Measurements from ENCODE around the gene NPAS2. TPM values are rescaled to one million over a fixed set of nuclear protein-coding genes. Genes with fewer than 3 reads are reported as not detected.
A peak's percentile ranks its signal among the peaks of the same experiment; 100 is the strongest.

Gene NPAS2
- total and polyA plus RNA-seq, 2 experiments from 2014 or later = 0.55 to 0.89 TPM

DNA sequence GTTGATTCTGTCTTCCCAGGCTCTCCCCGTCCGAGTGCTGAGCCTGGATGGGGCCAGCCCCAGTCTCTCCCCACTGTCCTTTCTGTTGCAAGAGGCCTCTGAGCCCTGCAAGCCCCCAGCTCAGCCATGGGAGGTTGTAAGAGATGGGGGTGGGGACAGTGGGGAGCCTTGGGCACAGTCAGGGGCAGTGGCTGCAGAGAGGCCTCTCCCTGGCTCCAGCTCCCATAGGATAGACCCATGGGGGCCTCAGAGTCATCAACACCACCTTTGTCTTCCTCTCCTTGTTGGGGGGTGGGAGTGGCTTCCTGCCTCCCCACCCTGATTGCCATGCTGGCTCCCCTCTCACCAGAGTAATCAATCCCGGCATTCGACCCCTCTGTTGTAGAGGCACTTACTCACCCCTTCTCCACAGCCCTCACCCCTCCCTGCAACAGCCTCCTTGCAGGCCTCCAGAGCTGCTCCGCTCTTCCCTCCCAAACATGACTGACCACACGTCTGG is 37.5 kb upstream of the NPAS2 start:
- Histone ChIP-seq H3K9me3 (ENCODE audit: low read depth) (no peaks in the 10 kb centered on the region), H3K36me3 (no peaks in the 10 kb centered on the region), H3K4me3 (no peak overlapping the region), H3K27ac (no peak overlapping the region), H3K27me3 (no peaks in the 10 kb centered on the region), H3K4me1 (ENCODE audit: low read depth) (peaks cover 4% of the 10 kb centered on the region)
- DNase-seq (ENCODE audit: low read depth in 1 of 2, low spot score in 1 of 2) = no peak
- TF ChIP-seq CTCF (IDR thresholded peaks at IDR 0.05; ENCODE audit: low read depth, low read length) = no peak

DNA sequence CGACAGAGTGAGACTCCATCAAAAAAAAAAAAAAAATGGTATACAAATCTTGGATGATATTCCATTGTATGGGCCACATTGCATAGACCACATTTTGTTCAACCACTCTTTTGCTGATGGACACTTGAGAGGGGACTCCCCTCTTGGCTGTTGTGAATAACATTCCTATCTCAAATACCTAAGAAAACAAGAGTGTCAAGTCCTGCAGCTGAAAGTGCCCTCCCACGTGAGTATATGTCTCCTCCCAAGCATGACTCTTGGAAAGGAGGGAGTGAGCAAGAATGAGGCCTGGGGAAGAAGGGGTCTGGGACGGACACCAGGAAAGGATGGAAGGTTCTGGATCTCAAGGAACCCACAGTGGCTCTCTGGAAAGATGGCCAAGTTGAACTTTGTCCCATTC is 36.0 kb upstream of the NPAS2 start:
- TF ChIP-seq CTCF (IDR thresholded peaks at IDR 0.05; ENCODE audit: low read depth, low read length) = no peak
- Histone ChIP-seq H3K27ac (no peak overlapping the region), H3K27me3 (no peaks in the 10 kb centered on the region), H3K4me3 (no peak overlapping the region), H3K9me3 (ENCODE audit: low read depth) (no peaks in the 10 kb centered on the region), H3K4me1 (ENCODE audit: low read depth) (peaks cover 4% of the 10 kb centered on the region), H3K36me3 (no peaks in the 10 kb centered on the region)
- DNase-seq (ENCODE audit: low read depth in 1 of 2, low spot score in 1 of 2) = peak in 1 of 2 donors; percentile 16

GRCh38 chr2:100784681-100785080 is 35.3 kb upstream of the NPAS2 start:
- Histone ChIP-seq H3K36me3 (no peaks in the 10 kb centered on the region), H3K27me3 (no peaks in the 10 kb centered on the region), H3K4me1 (ENCODE audit: low read depth) (peaks cover 4% of the 10 kb centered on the region), H3K4me3 (no peak overlapping the region), H3K27ac (no peak overlapping the region), H3K9me3 (ENCODE audit: low read depth) (no peaks in the 10 kb centered on the region)
- TF ChIP-seq CTCF (IDR thresholded peaks at IDR 0.05; ENCODE audit: low read depth, low read length) = no peak
- no peak for DNase-seq (ENCODE audit: low read depth in 1 of 2, low spot score in 1 of 2)

GRCh38 chr2:100785626-100786296 is 34.2 kb upstream of the NPAS2 start:
- no peaks in the 10 kb centered on the region for H3K9me3 ChIP-seq (ENCODE audit: low read depth)
- H3K27ac ChIP-seq = no peak overlapping the region
- no peak for TF ChIP-seq CTCF (IDR thresholded peaks at IDR 0.05; ENCODE audit: low read depth, low read length)
- no peak overlapping the region for H3K4me3 ChIP-seq
- no peaks in the 10 kb centered on the region for H3K36me3 ChIP-seq
- H3K27me3 ChIP-seq = no peaks in the 10 kb centered on the region
- H3K4me1 ChIP-seq (ENCODE audit: low read depth) = peaks cover 4% of the 10 kb centered on the region
- DNase-seq (ENCODE audit: low read depth in 1 of 2, low spot score in 1 of 2) = no peak

- Histone ChIP-seq H3K4me3 (no peak overlapping the region), H3K36me3 (no peaks in the 10 kb centered on the region), H3K9me3 (ENCODE audit: low read depth) (no peaks in the 10 kb centered on the region), H3K4me1 (ENCODE audit: low read depth) (peaks cover 4% of the 10 kb centered on the region), H3K27ac (no peak overlapping the region), H3K27me3 (no peaks in the 10 kb centered on the region)
- no peak for TF ChIP-seq CTCF (IDR thresholded peaks at IDR 0.05; ENCODE audit: low read depth, low read length)
- DNase-seq (ENCODE audit: low read depth in 1 of 2, low spot score in 1 of 2) = peak in 1 of 2 donors; percentile 68
Observed at GRCh38 chr2:100786297-100786658, 33.7 kb upstream of the NPAS2 start.

Data from cardiac muscle cell (in vitro differentiated cells and primary cell).